ENCODE data around the gene EFNB2. TPM values are rescaled to one million over a fixed set of nuclear protein-coding genes. Genes with fewer than 3 reads are reported as not detected.

Gene EFNB2
- total and polyA plus RNA-seq, 2 of the 13 experiments (the other 11 are each of a cell fraction or from before 2014, with no cell fraction given): 0.11 to 0.20 TPM

GRCh38 chr13:106474912-106475311 lies 60.5 kb downstream of the EFNB2 start:
- CTCF ChIA-PET (ENCODE audit: low intra/inter-chr PET ratio, low total read pairs): no interaction called here
- peaks cover 2 to 26% of the 10 kb centered on the region in 2 experiments; a peak in 3 of 5 replicates for H3K27me3 ChIP-seq (ENCODE audit: control insufficient read depth in 1 of 2, insufficient read depth in 2 of 2, low read length in 2 of 2)
- FAIRE-seq (no peak), DNase-seq (ENCODE audit: low spot score) (no peak), ATAC-seq (no peak)
- TF ChIP-seq CBFB (CRISPR knock-in tag; IDR thresholded peaks at IDR 0.05) (no peak), GLMP (CRISPR knock-in tag; IDR thresholded peaks at IDR 0.05; ENCODE audit: borderline replicate concordance) (no peak), ZNF549 (CRISPR knock-in tag; IDR thresholded peaks at IDR 0.05) (no peak), ZNF382 (CRISPR knock-in tag; IDR thresholded peaks at IDR 0.05; ENCODE audit: borderline replicate concordance) (no peak), KLF16 (CRISPR knock-in tag; IDR thresholded peaks at IDR 0.05) (no peak), HMGXB4 (CRISPR knock-in tag; IDR thresholded peaks at IDR 0.05; ENCODE audit: borderline replicate concordance in 1 of 2, low read depth in 1 of 2) (no peak), PHB2 (IDR thresholded peaks at IDR 0.05; ENCODE audit: partially characterized antibody) (no peak), ZNF782 (CRISPR knock-in tag; IDR thresholded peaks at IDR 0.05; ENCODE audit: borderline replicate concordance) (no peak), ZNF350 (CRISPR knock-in tag; IDR thresholded peaks at IDR 0.05; ENCODE audit: borderline replicate concordance, low read depth) (no peak), PHF21A (CRISPR knock-in tag; IDR thresholded peaks at IDR 0.05) (no peak)
- TF ChIP-seq, protein P1, sequence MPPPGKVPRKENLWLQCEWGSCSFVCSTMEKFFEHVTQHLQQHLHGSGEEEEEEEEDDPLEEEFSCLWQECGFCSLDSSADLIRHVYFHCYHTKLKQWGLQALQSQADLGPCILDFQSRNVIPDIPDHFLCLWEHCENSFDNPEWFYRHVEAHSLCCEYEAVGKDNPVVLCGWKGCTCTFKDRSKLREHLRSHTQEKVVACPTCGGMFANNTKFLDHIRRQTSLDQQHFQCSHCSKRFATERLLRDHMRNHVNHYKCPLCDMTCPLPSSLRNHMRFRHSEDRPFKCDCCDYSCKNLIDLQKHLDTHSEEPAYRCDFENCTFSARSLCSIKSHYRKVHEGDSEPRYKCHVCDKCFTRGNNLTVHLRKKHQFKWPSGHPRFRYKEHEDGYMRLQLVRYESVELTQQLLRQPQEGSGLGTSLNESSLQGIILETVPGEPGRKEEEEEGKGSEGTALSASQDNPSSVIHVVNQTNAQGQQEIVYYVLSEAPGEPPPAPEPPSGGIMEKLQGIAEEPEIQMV (CRISPR knock-in tag; IDR thresholded peaks at IDR 0.05; ENCODE audit: low read depth): no peak
- BruUV-seq (replicated peaks): no TSS peak
- no peak overlapping the region for H3K9ac ChIP-seq (ENCODE audit: insufficient read depth, low read depth, low read length)
- no peak overlapping the region for H3K4me3 ChIP-seq (replicated peaks in 1 of 3; ENCODE audit: insufficient read depth in 1 of 3, low read depth in 2 of 3, low read length in 3 of 3)
- in situ Hi-C loops (cut with HindIII; ENCODE audit: extremely low pct_ligation_motif_present, low pct_unique_long_range_greater_than_20kb) (no loop called here), intact Hi-C loops (cut with micrococcal nuclease; ENCODE audit: unreplicated experiment) (no loop called here)
- no peaks in the 10 kb centered on the region for H3K79me2 ChIP-seq (ENCODE audit: insufficient read depth, low read length)
- no peak overlapping the region for H2AFZ ChIP-seq (ENCODE audit: low read length)
- no peaks in the 10 kb centered on the region for H3K4me1 ChIP-seq (ENCODE audit: insufficient read depth, low read length)
- no peak overlapping the region for H3K4me2 ChIP-seq (ENCODE audit: low read depth, low read length)
- WGBS (ENCODE audit: low lambda C conversion rate): 33% methylated on average over 2 of the region's 6 CpGs
- POLR2A ChIA-PET: no interaction called here
- no peaks in the 10 kb centered on the region for H3K9me3 ChIP-seq (ENCODE audit: low read length)
- H3K36me3 ChIP-seq (replicated peaks in 1 of 2; ENCODE audit: control insufficient read depth in 1 of 2, insufficient read depth in 2 of 2, low read length in 2 of 2): no peaks in the 10 kb centered on the region
- no peaks in the 10 kb centered on the region for H4K20me1 ChIP-seq (ENCODE audit: insufficient read depth, low read length)
- H3K27ac ChIP-seq (ENCODE audit: extremely low read length, insufficient read depth, low read length): no peak overlapping the region
